ENCODE results near the gene SEL1L.
"Not testable (repeated sequence)": the region's sequence is repeated elsewhere in the genome, so short reads cannot be mapped to it uniquely, and the experiment has no call there.

SEL1L gene

DNA sequence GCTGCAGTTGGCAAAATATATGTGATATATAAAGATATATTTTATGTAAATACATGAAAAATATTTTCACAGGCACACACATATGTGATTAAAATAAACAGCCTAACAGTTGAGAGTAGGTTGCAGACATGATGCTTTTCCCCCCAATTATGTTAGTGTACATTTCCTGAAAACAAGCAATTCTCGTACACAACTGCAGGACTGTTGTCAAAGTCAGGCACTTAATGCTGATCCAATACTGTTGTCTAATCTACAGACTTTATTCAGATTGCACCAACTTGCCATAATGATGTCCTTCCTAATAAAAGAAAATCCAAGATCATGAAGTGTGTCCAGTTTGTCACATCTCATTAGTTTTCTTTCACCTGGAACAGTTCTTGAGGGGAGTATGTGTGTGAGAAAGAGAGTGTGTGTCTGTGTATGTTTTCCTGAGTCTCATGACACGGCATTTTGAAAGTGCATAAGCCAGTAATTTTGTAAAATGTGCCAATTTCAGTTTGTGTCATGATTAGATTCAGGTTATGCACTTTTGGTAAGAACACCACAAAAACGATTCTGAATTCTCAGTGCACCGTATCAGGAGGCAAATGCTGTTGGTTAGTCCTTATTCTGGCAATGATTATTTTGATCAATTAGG lies 16.5 kb upstream of the SEL1L start:
- TF ChIP-seq, protein P1, sequence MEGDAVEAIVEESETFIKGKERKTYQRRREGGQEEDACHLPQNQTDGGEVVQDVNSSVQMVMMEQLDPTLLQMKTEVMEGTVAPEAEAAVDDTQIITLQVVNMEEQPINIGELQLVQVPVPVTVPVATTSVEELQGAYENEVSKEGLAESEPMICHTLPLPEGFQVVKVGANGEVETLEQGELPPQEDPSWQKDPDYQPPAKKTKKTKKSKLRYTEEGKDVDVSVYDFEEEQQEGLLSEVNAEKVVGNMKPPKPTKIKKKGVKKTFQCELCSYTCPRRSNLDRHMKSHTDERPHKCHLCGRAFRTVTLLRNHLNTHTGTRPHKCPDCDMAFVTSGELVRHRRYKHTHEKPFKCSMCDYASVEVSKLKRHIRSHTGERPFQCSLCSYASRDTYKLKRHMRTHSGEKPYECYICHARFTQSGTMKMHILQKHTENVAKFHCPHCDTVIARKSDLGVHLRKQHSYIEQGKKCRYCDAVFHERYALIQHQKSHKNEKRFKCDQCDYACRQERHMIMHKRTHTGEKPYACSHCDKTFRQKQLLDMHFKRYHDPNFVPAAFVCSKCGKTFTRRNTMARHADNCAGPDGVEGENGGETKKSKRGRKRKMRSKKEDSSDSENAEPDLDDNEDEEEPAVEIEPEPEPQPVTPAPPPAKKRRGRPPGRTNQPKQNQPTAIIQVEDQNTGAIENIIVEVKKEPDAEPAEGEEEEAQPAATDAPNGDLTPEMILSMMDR (IDR thresholded peaks at IDR 0.05; ENCODE audit: control insufficient read depth, extremely low read depth, insufficient read depth), result no peak
- no peak overlapping the region for H3K4me3 ChIP-seq (ENCODE audit: low read depth, low read length)
- DNase-seq (ENCODE audit: low read depth), result no peak

DNA sequence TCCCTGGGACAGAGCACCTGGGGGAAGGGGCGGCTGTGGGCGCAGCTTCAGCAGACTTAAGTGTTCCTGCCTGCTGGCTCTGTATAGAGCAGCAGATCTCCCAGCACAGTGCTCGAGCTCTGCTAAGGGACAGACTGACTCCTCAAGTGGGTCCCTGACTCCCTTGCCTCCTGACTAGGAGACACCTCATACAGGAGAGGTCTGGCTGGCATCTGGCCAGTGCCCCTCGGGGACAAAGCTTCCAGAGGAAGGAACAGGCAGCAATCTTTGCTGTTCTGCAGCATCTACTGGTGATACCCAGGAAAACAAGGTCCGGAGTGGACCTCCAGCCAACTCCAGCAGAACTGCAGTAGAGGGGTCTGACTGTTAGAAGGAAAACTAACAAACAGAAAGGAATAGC lies 7.6 kb upstream of the SEL1L start:
- DNase-seq (ENCODE audit: low read depth); H3K4me3 ChIP-seq (ENCODE audit: low read depth, low read length): not testable (repeated sequence)

DNA sequence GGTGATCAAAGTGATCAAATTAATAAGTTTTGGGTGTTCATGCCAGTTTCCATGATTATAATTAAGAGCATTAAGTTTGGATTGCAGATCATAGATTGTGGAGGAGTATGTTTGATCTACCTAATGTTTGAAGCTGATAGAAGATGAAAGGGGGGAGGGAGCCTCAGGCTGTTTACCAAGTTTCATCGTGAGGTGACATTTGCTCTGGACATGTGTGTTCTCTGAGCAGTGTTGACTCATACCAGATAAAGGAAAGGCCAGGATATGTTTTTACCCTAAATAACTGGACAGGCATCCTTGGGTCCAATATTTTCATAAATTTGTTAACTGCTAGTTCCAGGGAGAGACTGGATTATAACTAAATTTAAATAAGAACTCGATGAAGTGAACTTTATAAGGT lies 3.5 kb upstream of the SEL1L start:
- peak; percentile 67 for DNase-seq (ENCODE audit: low read depth)
- no peak overlapping the region for H3K4me3 ChIP-seq (ENCODE audit: low read depth, low read length)
- TF ChIP-seq, protein P1 (IDR thresholded peaks at IDR 0.05; ENCODE audit: control insufficient read depth, extremely low read depth, insufficient read depth), result no peak

DNA sequence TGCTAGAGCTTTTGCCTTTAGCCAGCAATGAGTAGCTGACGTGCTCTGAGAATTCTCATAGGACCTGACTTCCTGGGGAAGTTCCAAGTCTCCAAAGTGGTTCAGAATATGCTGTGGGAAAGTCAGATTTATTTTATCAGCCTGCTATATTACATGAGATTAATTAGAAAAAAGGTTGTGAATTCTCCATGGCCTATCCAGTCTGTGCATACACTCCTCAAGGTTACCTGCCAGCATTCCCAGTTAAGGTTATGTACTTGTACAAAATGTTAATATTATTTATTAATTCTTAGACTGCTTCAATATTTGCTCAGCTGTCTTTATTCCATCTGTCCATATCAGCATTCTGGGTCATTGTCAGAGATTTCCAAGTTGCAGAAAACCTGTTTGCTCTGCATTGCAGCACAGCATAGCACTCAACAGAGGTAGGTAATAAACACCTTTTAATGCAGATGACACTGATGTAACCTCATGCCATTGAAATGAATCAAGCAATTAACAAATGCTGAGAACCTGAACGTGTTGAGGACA lies 2.7 kb upstream of the SEL1L start:
- DNase-seq (ENCODE audit: low read depth), result peak; percentile 94
- TF ChIP-seq, protein P1 (IDR thresholded peaks at IDR 0.05; ENCODE audit: control insufficient read depth, extremely low read depth, insufficient read depth), result no peak
- H3K4me3 ChIP-seq (ENCODE audit: low read depth, low read length), result no peak overlapping the region

DNA sequence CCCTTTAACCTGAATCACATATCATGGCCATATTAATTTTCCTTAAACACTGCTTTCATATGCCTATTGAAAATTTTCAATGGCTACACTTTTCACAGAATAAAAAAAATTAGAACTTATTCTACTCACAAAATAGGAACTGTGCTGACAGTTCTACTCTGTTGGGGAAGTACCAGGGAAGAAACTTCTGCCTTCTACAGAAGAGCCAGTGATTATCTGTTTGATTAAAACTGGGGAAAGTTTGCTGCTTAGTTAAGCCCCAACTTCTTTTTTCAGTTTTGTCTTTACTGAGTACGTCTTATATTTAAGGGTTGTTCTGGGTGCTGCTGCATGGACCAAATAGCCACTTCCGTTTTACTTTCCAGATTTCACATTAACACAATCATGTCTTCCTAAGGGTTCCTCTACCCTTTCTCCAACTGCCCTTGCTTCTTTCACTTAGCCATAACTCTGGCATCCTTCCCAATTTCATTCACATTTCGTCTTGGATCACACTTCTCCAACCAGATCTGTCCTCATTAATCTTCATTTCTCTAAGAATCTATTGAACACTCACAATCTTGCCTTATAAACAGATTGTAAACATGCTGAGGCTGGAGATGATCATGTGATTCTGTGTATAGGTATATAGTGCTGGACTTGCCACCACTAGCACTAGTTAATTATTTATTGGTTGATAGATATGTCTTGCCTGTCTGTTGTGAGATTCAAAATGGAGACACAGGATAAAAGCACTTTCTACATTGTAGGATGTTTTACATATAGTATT lies 1.9 kb upstream of the SEL1L start:
- H3K4me3 ChIP-seq (ENCODE audit: low read depth, low read length), result no peak overlapping the region
- TF ChIP-seq, protein P1 (IDR thresholded peaks at IDR 0.05; ENCODE audit: control insufficient read depth, extremely low read depth, insufficient read depth), result no peak
- DNase-seq (ENCODE audit: low read depth), result peak; percentile 56

DNA sequence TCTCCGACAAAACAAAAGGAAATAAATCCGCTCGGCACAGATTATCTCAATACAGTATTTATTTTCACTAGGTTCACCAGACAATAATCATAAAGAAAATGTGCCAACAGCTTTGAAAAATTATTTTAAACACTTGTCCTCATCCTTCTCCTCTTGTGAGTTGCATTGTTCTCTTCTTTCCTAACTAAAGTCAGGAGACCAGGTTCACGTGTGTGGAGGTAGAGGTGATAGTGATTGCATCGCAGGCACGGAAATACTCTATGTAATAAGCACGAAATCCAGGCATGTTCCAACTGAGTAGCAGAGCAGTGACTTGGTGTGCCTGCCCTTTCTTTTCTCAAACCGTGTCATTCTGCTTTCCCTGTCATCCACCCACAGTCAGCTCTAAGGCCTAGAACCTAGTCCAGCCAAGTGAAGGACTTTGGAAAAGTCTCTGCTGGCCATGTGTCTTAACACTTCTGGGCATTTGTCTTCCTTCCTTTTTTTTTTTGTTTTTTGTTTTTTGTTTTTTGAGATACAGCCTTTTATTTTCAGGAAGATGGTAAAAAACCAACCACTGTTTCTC lies 939 bp upstream of the SEL1L start:
- no peak overlapping the region for H3K4me3 ChIP-seq (ENCODE audit: low read depth, low read length)
- DNase-seq (ENCODE audit: low read depth), result no peak
- TF ChIP-seq, protein P1 (IDR thresholded peaks at IDR 0.05; ENCODE audit: control insufficient read depth, extremely low read depth, insufficient read depth), result no peak

DNA sequence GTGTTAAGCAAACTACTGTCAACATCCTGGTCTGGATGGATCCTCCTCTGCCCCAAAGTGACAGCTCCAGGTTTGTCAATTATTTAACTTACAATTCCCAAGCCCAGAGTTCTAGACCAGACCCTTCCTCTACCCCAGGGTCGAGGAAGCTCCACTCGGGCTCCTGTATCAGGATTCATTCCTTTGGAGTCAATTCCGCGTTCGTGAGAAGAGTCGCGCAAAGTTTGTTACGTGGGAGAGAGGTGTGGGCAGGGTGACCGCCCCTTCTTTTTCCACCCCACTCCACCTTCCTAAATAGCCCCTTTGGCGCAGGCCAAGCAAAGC lies 479 bp downstream of the SEL1L start:
- DNase-seq (ENCODE audit: low read depth), result no peak
- TF ChIP-seq, protein P1 (IDR thresholded peaks at IDR 0.05; ENCODE audit: control insufficient read depth, extremely low read depth, insufficient read depth), result no peak
- H3K4me3 ChIP-seq (ENCODE audit: low read depth, low read length), result peak overlapping the region; percentile 98

All from LNCaP clone FGC (cell line).